ENCODE measurements around the gene RADX. TPM values are rescaled to one million over a fixed set of nuclear protein-coding genes. Genes with fewer than 3 reads are reported as not detected.

The RADX gene
- polyA plus RNA-seq, 1 donor (not counting 4 experiments of a cell fraction or from before 2014, with no cell fraction given), result 6.3 TPM

- no peaks in the 10 kb centered on the region for H3K27me3 ChIP-seq (ENCODE audit: control insufficient read depth, extremely low read depth, insufficient read depth, low read length)
- no peaks in the 10 kb centered on the region for H3K9me3 ChIP-seq (ENCODE audit: control insufficient read depth, low read depth, low read length)
- no peak overlapping the region for H3K27ac ChIP-seq (ENCODE audit: control insufficient read depth, insufficient read depth, low read length)
- FAIRE-seq (no peak), DNase-seq (ENCODE audit: low read depth, low spot score) (no peak)
- H3K4me1 ChIP-seq (ENCODE audit: control insufficient read depth, extremely low read depth, insufficient read depth, low read length), result no peaks in the 10 kb centered on the region
- no peak overlapping the region for H3K9ac ChIP-seq (ENCODE audit: control insufficient read depth, extremely low read depth, insufficient read depth, low read length)
- H3K79me2 ChIP-seq (ENCODE audit: control insufficient read depth, insufficient read depth, low read length), result no peaks in the 10 kb centered on the region
- H3K4me2 ChIP-seq (ENCODE audit: control insufficient read depth, extremely low read depth, insufficient read depth, low read depth, low read length), result no peak overlapping the region
- no peak overlapping the region for H3K4me3 ChIP-seq (ENCODE audit: control insufficient read depth in 2 of 3, extremely low read depth in 1 of 3, insufficient read depth in 2 of 3, low read depth in 1 of 3, low read length in 3 of 3)
- dilution Hi-C loops (cut with MboI; ENCODE audit: extremely low pct_ligation_motif_present, low sequenced_read_pairs), result no loop called here
- no peaks in the 10 kb centered on the region for H3K9me1 ChIP-seq (ENCODE audit: control insufficient read depth, extremely low read depth, insufficient read depth, low read length)
- TF ChIP-seq CTCF (optimal IDR thresholded peaks at IDR 0.05 in 1 of 3, IDR thresholded peaks at IDR 0.05 in 1 of 3, conservative IDR thresholded peaks at IDR 0.05 in 1 of 3; ENCODE audit: extremely low read depth in 1 of 3, insufficient read depth in 2 of 3, low read length in 3 of 3), result no peak
- no peak for TF ChIP-seq EZH2 (IDR thresholded peaks at IDR 0.05; ENCODE audit: low read length)
- no peaks in the 10 kb centered on the region for H3K36me3 ChIP-seq (ENCODE audit: control insufficient read depth in 2 of 2, extremely low read depth in 1 of 2, insufficient read depth in 2 of 2, low read length in 2 of 2)
- no peak overlapping the region for H2AFZ ChIP-seq (ENCODE audit: control insufficient read depth, low read length)
- no peaks in the 10 kb centered on the region for H4K20me1 ChIP-seq (ENCODE audit: control insufficient read depth, extremely low read depth, insufficient read depth, low read length)
These were observed 12.4 kb upstream of the RADX start for GRCh38 chrX:106599411-106599810.

GRCh38 chrX:106606571-106606970 is 5.2 kb upstream of the RADX start:
- H2AFZ ChIP-seq (ENCODE audit: control insufficient read depth, low read length), result no peak overlapping the region
- H3K36me3 ChIP-seq (ENCODE audit: control insufficient read depth in 2 of 2, extremely low read depth in 1 of 2, insufficient read depth in 2 of 2, low read length in 2 of 2), result no peaks in the 10 kb centered on the region
- H3K79me2 ChIP-seq (ENCODE audit: control insufficient read depth, insufficient read depth, low read length), result no peaks in the 10 kb centered on the region
- dilution Hi-C loops (cut with MboI; ENCODE audit: extremely low pct_ligation_motif_present, low sequenced_read_pairs), result no loop called here
- H3K4me2 ChIP-seq (ENCODE audit: control insufficient read depth, extremely low read depth, insufficient read depth, low read depth, low read length), result no peak overlapping the region
- no peak overlapping the region for H3K9ac ChIP-seq (ENCODE audit: control insufficient read depth, extremely low read depth, insufficient read depth, low read length)
- no peak overlapping the region for H3K27ac ChIP-seq (ENCODE audit: control insufficient read depth, insufficient read depth, low read length)
- FAIRE-seq (no peak), DNase-seq (ENCODE audit: low read depth, low spot score) (no peak)
- H3K4me3 ChIP-seq (ENCODE audit: control insufficient read depth in 2 of 3, extremely low read depth in 1 of 3, insufficient read depth in 2 of 3, low read depth in 1 of 3, low read length in 3 of 3), result no peak overlapping the region
- H3K27me3 ChIP-seq (ENCODE audit: control insufficient read depth, extremely low read depth, insufficient read depth, low read length), result no peaks in the 10 kb centered on the region
- TF ChIP-seq CTCF (optimal IDR thresholded peaks at IDR 0.05 in 1 of 3, IDR thresholded peaks at IDR 0.05 in 1 of 3, conservative IDR thresholded peaks at IDR 0.05 in 1 of 3; ENCODE audit: extremely low read depth in 1 of 3, insufficient read depth in 2 of 3, low read length in 3 of 3) (no peak), EZH2 (IDR thresholded peaks at IDR 0.05; ENCODE audit: low read length) (no peak)
- no peaks in the 10 kb centered on the region for H4K20me1 ChIP-seq (ENCODE audit: control insufficient read depth, extremely low read depth, insufficient read depth, low read length)
- H3K9me3 ChIP-seq (ENCODE audit: control insufficient read depth, low read depth, low read length), result no peaks in the 10 kb centered on the region
- no peaks in the 10 kb centered on the region for H3K9me1 ChIP-seq (ENCODE audit: control insufficient read depth, extremely low read depth, insufficient read depth, low read length)
- no peaks in the 10 kb centered on the region for H3K4me1 ChIP-seq (ENCODE audit: control insufficient read depth, extremely low read depth, insufficient read depth, low read length)

Measured in keratinocyte (primary cell).